GM23338 (cell line): Measurements from ENCODE around the gene FAM53B. TPM values are rescaled to one million over a fixed set of nuclear protein-coding genes. Genes with fewer than 3 reads are reported as not detected.

Source experiments
- ATAC-seq: fragments of 200-7000 bp; cut with Tn5 transposase; 3 replicates; pipeline ENCODE4 v1.9.1; 2020
- DNase-seq: peaks from one replicate; pipeline ENCODE4 v3.0.0-alpha.2; 2015; ENCODE audit warnings: low spot score
- H2AFZ ChIP-seq: fragments of 200-600 bp; sonication (generic); 2 replicates; pipeline ENCODE4 v1.8.0; 2016; ENCODE audit warnings: antibody characterized with exemption, mild to moderate bottlenecking, moderate library complexity
- H3F3A ChIP-seq: fragments of 200-600 bp; sonication (generic); replicated peaks from 2 replicates; pipeline ENCODE4 v1.8.0; 2017; ENCODE audit warnings: antibody characterized with exemption, mixed run types, low read depth
- H3K27ac ChIP-seq: fragments of 200-600 bp; sonication (generic); 2 replicates; pipeline ENCODE4 v1.6.1; 2016; ENCODE audit warnings: low read depth
- H3K27me3 ChIP-seq: fragments of 200-600 bp; sonication (generic); 2 replicates; pipeline ENCODE4 v1.8.0; 2016; ENCODE audit warnings: mild to moderate bottlenecking, mixed run types, moderate library complexity; ENCODE audit not compliant: insufficient read depth
- H3K36me3 ChIP-seq: fragments of 200-600 bp; sonication (generic); 2 replicates; pipeline ENCODE4 v1.8.0; 2016; ENCODE audit warnings: mild to moderate bottlenecking; ENCODE audit not compliant: insufficient read depth
- H3K4me1 ChIP-seq: fragments of 200-600 bp; sonication (generic); 2 replicates; pipeline ENCODE4 v1.8.0; 2016; ENCODE audit warnings: mild to moderate bottlenecking, moderate library complexity; ENCODE audit not compliant: insufficient read depth
- H3K4me2 ChIP-seq: fragments of 200-600 bp; sonication (generic); 2 replicates; pipeline ENCODE4 v1.7.1; 2017; ENCODE audit warnings: mixed run types
- H3K4me3 ChIP-seq: fragments of 200-600 bp; sonication (generic); 2 replicates; pipeline ENCODE4 v1.6.1; 2016; ENCODE audit warnings: mixed run types
- H3K79me2 ChIP-seq: fragments of 200-600 bp; sonication (generic); replicated peaks from 2 replicates; pipeline ENCODE4 v1.8.0; 2017; ENCODE audit warnings: mild to moderate bottlenecking; ENCODE audit not compliant: insufficient read depth
- H3K9me2 ChIP-seq: fragments of 200-600 bp; sonication (generic); 2 replicates; pipeline ENCODE4 v1.8.0; 2017; ENCODE audit not compliant: insufficient read depth
- H4K20me1 ChIP-seq: fragments of 200-600 bp; sonication (generic); replicated peaks from 2 replicates; pipeline ENCODE4 v1.8.0; 2017; ENCODE audit warnings: mild to moderate bottlenecking; ENCODE audit not compliant: insufficient read depth
- H3K27ac Mint-ChIP-seq: 2 replicates; pipeline ENCODE4 v1.8.0; 2020; ENCODE audit warnings: inconsistent platforms, mild to moderate bottlenecking, moderate library complexity, mixed read lengths
- H3K27me3 Mint-ChIP-seq: 3 replicates; pipeline ENCODE4 v1.8.0; 2022; ENCODE audit warnings: low read depth, mild to moderate bottlenecking, moderate library complexity, mixed read lengths, inconsistent platforms; ENCODE audit not compliant: insufficient read depth, poor library complexity
- H3K36me3 Mint-ChIP-seq: 3 replicates; pipeline ENCODE4 v1.8.0; 2021; ENCODE audit warnings: low read depth, mild to moderate bottlenecking, inconsistent platforms, moderate library complexity, mixed read lengths
- H3K4me1 Mint-ChIP-seq: 3 replicates; pipeline ENCODE4 v1.8.0; 2020; ENCODE audit warnings: mild to moderate bottlenecking, inconsistent platforms, mixed read lengths
- H3K4me3 Mint-ChIP-seq: 3 replicates; pipeline ENCODE4 v1.8.0; 2021; ENCODE audit warnings: moderate library complexity, mild to moderate bottlenecking, inconsistent platforms, mixed read lengths
- H3K9me3 Mint-ChIP-seq: 3 replicates; pipeline ENCODE4 v1.8.0; 2020; ENCODE audit warnings: moderate library complexity, mild to moderate bottlenecking, inconsistent platforms, mixed read lengths
- CREB1 ChIP-seq: fragments of 250-450 bp; sonication (Bioruptor Pico); IDR thresholded peaks from 2 replicates; pipeline ENCODE4 v1.5.0; 2020; ENCODE audit warnings: low read depth, mild to moderate bottlenecking, moderate library complexity
- CTCF ChIP-seq, 2 experiments: fragments of 200-600 bp in 1 of 2; sonication (generic) in 1 of 2; conservative IDR thresholded peaks; 2 replicates each; pipeline versions ENCODE4 v1.5.1 to v1.6.1; 2016 to 2017; ENCODE audit warnings: antibody characterized with exemption in 2 of 2, low read depth in 2 of 2, mild to moderate bottlenecking in 2 of 2, moderate library complexity in 1 of 2
- ETS1 ChIP-seq: IDR thresholded peaks from 2 replicates; pipeline ENCODE4 v1.6.1; 2016; ENCODE audit warnings: antibody characterized with exemption
- EZH2 ChIP-seq: fragments of 200-600 bp; sonication (generic); IDR thresholded peaks from one replicate; pipeline ENCODE4 v1.8.0; 2017; ENCODE audit warnings: antibody characterized with exemption, mild to moderate bottlenecking, low read depth; ENCODE audit not compliant: unreplicated experiment
- EZH2phosphoT487 ChIP-seq: fragments of 200-600 bp; sonication (generic); IDR thresholded peaks from one replicate; pipeline ENCODE4 v1.8.1; 2018; ENCODE audit warnings: antibody characterized with exemption; ENCODE audit not compliant: unreplicated experiment
- JUNB ChIP-seq: IDR thresholded peaks from one replicate; pipeline ENCODE4 v1.6.1; 2016; ENCODE audit warnings: antibody characterized with exemption; ENCODE audit not compliant: unreplicated experiment
- NANOG ChIP-seq: IDR thresholded peaks from 2 replicates; pipeline ENCODE4 v1.6.1; 2016; ENCODE audit warnings: antibody characterized with exemption, borderline replicate concordance
- POLR2AphosphoS5 ChIP-seq: IDR thresholded peaks from 2 replicates; pipeline ENCODE4 v1.6.1; 2016; ENCODE audit warnings: antibody characterized with exemption, low read depth
- STAT1 ChIP-seq: IDR thresholded peaks from one replicate; pipeline ENCODE4 v1.6.1; 2016; ENCODE audit warnings: antibody characterized with exemption; ENCODE audit not compliant: unreplicated experiment
- ZNF114 ChIP-seq: fragments of 250-450 bp; sonication (Bioruptor Pico); IDR thresholded peaks from 2 replicates; pipeline ENCODE4 v1.5.0; 2020; ENCODE audit warnings: mild to moderate bottlenecking, moderate library complexity
- ZNF331 ChIP-seq: fragments of 250-450 bp; sonication (Bioruptor Pico); IDR thresholded peaks from 2 replicates; pipeline ENCODE4 v1.5.0; 2020; ENCODE audit warnings: low read depth, mild to moderate bottlenecking, moderate library complexity
- polyA plus RNA-seq: library from polyadenylated mRNA; unstranded; fragments of >200 nt; fragmentation: Nextera tagmentation; extraction: Ambion mirVana; gene quantifications from 2 replicates; pipeline ENCODE4 v1.2.1, GENCODE V29; 2016
- total RNA-seq: library from RNA; depleted of rRNA; stranded (reverse); fragments of >200 nt; shearing (Covaris generic); gene quantifications from 2 replicates; pipeline ENCODE4 v1.2.3, GENCODE V29; 2014
- TF ChIP-seq, protein P1 (sequence below): IDR thresholded peaks from one replicate; pipeline ENCODE4 v1.6.1; 2018; ENCODE audit warnings: antibody characterized with exemption; ENCODE audit not compliant: unreplicated experiment
- TF ChIP-seq, protein P2 (sequence below): fragments of 250-450 bp; sonication (Bioruptor Pico); IDR thresholded peaks from 2 replicates; pipeline ENCODE4 v1.5.0; 2020; ENCODE audit warnings: mild to moderate bottlenecking, moderate library complexity

FAM53B gene
- total and polyA plus RNA-seq, 2 experiments from 2014 or later: 3.0 to 20.3 TPM

DNA sequence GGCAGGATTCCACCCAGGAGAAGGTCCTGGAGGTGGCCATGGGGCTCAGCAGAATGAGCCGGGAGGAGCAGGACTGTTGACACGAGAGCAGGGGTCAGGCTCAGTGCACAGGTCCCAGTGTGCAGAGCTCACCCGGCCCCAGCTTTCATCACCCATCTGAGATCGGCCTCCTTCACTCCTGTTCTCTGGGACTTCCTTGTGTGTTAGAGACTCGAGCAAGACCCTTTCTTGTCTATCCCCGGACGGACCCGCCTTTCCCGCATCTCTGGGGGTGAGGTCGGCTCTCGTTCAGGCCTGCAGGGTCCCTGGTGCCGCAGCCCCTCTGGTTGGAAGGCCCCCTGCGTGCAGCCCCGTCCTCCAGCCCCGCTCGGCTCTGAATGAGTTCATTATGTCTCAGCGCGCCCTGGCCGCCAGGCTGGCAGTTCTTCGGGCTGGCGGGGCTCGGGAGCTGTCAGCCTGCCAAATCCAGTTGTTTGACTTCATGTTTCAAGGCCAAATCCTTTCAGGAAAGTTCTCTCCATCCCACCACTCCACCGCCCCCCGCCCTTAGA lies 154.6 kb downstream of the FAM53B start:
- no peak for TF ChIP-seq NANOG
- no peak for TF ChIP-seq ZNF114 (CRISPR knock-in tag)
- no peak for TF ChIP-seq CREB1
- no peak for TF ChIP-seq ETS1
- no peak for TF ChIP-seq POLR2AphosphoS5
- TF ChIP-seq, protein P1, sequence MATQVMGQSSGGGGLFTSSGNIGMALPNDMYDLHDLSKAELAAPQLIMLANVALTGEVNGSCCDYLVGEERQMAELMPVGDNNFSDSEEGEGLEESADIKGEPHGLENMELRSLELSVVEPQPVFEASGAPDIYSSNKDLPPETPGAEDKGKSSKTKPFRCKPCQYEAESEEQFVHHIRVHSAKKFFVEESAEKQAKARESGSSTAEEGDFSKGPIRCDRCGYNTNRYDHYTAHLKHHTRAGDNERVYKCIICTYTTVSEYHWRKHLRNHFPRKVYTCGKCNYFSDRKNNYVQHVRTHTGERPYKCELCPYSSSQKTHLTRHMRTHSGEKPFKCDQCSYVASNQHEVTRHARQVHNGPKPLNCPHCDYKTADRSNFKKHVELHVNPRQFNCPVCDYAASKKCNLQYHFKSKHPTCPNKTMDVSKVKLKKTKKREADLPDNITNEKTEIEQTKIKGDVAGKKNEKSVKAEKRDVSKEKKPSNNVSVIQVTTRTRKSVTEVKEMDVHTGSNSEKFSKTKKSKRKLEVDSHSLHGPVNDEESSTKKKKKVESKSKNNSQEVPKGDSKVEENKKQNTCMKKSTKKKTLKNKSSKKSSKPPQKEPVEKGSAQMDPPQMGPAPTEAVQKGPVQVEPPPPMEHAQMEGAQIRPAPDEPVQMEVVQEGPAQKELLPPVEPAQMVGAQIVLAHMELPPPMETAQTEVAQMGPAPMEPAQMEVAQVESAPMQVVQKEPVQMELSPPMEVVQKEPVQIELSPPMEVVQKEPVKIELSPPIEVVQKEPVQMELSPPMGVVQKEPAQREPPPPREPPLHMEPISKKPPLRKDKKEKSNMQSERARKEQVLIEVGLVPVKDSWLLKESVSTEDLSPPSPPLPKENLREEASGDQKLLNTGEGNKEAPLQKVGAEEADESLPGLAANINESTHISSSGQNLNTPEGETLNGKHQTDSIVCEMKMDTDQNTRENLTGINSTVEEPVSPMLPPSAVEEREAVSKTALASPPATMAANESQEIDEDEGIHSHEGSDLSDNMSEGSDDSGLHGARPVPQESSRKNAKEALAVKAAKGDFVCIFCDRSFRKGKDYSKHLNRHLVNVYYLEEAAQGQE: no peak
- TF ChIP-seq, protein P2, sequence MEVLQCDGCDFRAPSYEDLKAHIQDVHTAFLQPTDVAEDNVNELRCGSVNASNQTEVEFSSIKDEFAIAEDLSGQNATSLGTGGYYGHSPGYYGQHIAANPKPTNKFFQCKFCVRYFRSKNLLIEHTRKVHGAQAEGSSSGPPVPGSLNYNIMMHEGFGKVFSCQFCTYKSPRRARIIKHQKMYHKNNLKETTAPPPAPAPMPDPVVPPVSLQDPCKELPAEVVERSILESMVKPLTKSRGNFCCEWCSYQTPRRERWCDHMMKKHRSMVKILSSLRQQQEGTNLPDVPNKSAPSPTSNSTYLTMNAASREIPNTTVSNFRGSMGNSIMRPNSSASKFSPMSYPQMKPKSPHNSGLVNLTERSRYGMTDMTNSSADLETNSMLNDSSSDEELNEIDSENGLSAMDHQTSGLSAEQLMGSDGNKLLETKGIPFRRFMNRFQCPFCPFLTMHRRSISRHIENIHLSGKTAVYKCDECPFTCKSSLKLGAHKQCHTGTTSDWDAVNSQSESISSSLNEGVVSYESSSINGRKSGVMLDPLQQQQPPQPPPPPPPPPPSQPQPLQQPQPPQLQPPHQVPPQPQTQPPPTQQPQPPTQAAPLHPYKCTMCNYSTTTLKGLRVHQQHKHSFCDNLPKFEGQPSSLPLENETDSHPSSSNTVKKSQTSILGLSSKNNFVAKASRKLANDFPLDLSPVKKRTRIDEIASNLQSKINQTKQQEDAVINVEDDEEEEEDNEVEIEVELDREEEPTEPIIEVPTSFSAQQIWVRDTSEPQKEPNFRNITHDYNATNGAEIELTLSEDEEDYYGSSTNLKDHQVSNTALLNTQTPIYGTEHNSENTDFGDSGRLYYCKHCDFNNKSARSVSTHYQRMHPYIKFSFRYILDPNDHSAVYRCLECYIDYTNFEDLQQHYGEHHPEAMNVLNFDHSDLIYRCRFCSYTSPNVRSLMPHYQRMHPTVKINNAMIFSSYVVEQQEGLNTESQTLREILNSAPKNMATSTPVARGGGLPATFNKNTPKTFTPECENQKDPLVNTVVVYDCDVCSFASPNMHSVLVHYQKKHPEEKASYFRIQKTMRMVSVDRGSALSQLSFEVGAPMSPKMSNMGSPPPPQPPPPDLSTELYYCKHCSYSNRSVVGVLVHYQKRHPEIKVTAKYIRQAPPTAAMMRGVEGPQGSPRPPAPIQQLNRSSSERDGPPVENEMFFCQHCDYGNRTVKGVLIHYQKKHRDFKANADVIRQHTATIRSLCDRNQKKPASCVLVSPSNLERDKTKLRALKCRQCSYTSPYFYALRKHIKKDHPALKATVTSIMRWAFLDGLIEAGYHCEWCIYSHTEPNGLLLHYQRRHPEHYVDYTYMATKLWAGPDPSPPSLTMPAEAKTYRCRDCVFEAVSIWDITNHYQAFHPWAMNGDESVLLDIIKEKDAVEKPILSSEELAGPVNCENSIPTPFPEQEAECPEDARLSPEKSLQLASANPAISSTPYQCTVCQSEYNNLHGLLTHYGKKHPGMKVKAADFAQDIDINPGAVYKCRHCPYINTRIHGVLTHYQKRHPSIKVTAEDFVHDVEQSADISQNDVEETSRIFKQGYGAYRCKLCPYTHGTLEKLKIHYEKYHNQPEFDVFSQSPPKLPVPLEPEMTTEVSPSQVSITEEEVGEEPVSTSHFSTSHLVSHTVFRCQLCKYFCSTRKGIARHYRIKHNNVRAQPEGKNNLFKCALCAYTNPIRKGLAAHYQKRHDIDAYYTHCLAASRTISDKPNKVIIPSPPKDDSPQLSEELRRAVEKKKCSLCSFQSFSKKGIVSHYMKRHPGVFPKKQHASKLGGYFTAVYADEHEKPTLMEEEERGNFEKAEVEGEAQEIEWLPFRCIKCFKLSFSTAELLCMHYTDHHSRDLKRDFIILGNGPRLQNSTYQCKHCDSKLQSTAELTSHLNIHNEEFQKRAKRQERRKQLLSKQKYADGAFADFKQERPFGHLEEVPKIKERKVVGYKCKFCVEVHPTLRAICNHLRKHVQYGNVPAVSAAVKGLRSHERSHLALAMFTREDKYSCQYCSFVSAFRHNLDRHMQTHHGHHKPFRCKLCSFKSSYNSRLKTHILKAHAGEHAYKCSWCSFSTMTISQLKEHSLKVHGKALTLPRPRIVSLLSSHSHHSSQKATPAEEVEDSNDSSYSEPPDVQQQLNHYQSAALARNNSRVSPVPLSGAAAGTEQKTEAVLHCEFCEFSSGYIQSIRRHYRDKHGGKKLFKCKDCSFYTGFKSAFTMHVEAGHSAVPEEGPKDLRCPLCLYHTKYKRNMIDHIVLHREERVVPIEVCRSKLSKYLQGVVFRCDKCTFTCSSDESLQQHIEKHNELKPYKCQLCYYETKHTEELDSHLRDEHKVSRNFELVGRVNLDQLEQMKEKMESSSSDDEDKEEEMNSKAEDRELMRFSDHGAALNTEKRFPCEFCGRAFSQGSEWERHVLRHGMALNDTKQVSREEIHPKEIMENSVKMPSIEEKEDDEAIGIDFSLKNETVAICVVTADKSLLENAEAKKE (CRISPR knock-in tag): no peak
- no peak for TF ChIP-seq EZH2
- no peak for TF ChIP-seq JUNB
- TF ChIP-seq CTCF (conservative IDR thresholded peaks at IDR 0.05; ENCODE audit: low read depth in 2 of 2): no peak
- no peak for TF ChIP-seq ZNF331
- no peak for TF ChIP-seq STAT1
- no peak for TF ChIP-seq EZH2phosphoT487
- Mint-ChIP-seq H3K36me3 (no peaks in the 10 kb centered on the region; the same call in 2 of the 3 replicates), H3K9me3 (no peaks in the 10 kb centered on the region; the same call in 2 of the 3 replicates), H3K4me1 (no peaks in the 10 kb centered on the region; the same call in 2 of the 3 replicates), H3K27ac (no peak overlapping the region), H3K27me3 (peaks cover 4% of the 10 kb centered on the region), H3K4me3 (no peak overlapping the region)
- Histone ChIP-seq H3K9me2 (no peaks in the 10 kb centered on the region), H4K20me1 (no peaks in the 10 kb centered on the region), H3K27me3 (no peaks in the 10 kb centered on the region), H2AFZ (no peak overlapping the region), H3K79me2 (no peaks in the 10 kb centered on the region), H3K27ac (no peak overlapping the region), H3K36me3 (no peaks in the 10 kb centered on the region), H3K4me1 (no peaks in the 10 kb centered on the region), H3K4me2 (no peak overlapping the region), H3K4me3 (no peak overlapping the region), H3F3A (no peaks in the 10 kb centered on the region)
- no peak; the same call in 2 of the 3 replicates for ATAC-seq
- no peak for DNase-seq
